Kidney epithelial cell (primary cell): ENCODE results near the gene GTPBP1. TPM values are rescaled to one million over a fixed set of nuclear protein-coding genes. Genes with fewer than 3 reads are reported as not detected.
A peak's percentile ranks its signal among the peaks of the same experiment; 100 is the strongest.

Experiments
- DNase-seq: peaks from one replicate; pipeline ENCODE4 v3.0.0-alpha.2; 2010; ENCODE audit warnings: low read depth
- H3K27me3 ChIP-seq: 2 replicates; pipeline ENCODE4 v1.6.0; 2011; ENCODE audit warnings: low read length; ENCODE audit not compliant: control insufficient read depth, insufficient read depth
- H3K36me3 ChIP-seq: 2 replicates; pipeline ENCODE4 v1.5.1; 2011; ENCODE audit warnings: low read length; ENCODE audit not compliant: control insufficient read depth, insufficient read depth
- H3K4me3 ChIP-seq: 2 replicates; pipeline ENCODE4 v1.5.1; 2011; ENCODE audit warnings: low read depth, mild to moderate bottlenecking, control low read depth, low read length
- CTCF ChIP-seq: IDR thresholded peaks from 2 replicates; pipeline ENCODE4 v1.5.1; 2011; ENCODE audit warnings: mild to moderate bottlenecking, moderate library complexity, low read length, control low read depth, inconsistent platforms; ENCODE audit not compliant: insufficient read depth, poor library complexity, severe bottlenecking
- total RNA-seq: library from RNA; depleted of rRNA; stranded (reverse); fragments of >200 nt; gene quantifications from 2 replicates; pipeline ENCODE4 v1.2.3, GENCODE V29; 2015

Gene GTPBP1
- total RNA-seq, 1 donor from 2014 or later: 33.0 TPM

DNA sequence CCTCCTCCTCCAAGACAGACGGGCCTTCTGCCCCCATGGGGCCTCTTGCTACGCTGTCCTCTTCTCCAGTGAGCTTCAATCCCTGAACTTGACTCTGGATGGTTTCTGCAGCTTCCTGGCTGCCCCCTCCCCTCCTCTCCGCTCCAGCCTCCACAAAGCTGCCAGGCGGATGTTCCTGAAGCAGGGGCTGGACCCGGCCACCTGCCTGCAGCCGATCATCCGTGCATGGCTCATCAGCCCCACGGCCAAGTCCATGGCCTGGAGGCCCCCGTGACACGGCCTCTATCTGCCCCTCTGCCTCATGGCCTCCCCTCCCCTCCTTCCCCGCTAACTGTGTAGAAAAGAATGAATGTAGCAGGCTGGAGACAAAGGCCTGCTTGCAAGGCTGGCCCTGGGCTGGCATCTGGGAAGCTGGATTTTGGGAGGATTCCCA lies 56.8 kb downstream of the GTPBP1 start:
- Histone ChIP-seq H3K4me3 (no peak overlapping the region), H3K27me3 (peaks cover 10% of the 10 kb centered on the region), H3K36me3 (no peaks in the 10 kb centered on the region)
- DNase-seq: no peak
- no peak for TF ChIP-seq CTCF

- H3K4me3 ChIP-seq: no peak overlapping the region
- H3K27me3 ChIP-seq: peaks cover 10% of the 10 kb centered on the region
- peak; percentile 97 for TF ChIP-seq CTCF
- no peaks in the 10 kb centered on the region for H3K36me3 ChIP-seq
- peak; percentile 47 for DNase-seq
Measured at GRCh38 chr22:38766076-38766777, 60.5 kb downstream of the GTPBP1 start.

- Histone ChIP-seq H3K4me3 (no peak overlapping the region), H3K36me3 (no peaks in the 10 kb centered on the region), H3K27me3 (peaks cover 10% of the 10 kb centered on the region)
- no peak for DNase-seq
- no peak for TF ChIP-seq CTCF
Measured at GRCh38 chr22:38767313-38767712, 61.6 kb downstream of the GTPBP1 start.

GRCh38 chr22:38768036-38768435 lies 62.3 kb downstream of the GTPBP1 start:
- Histone ChIP-seq H3K36me3 (no peaks in the 10 kb centered on the region), H3K27me3 (peaks cover 13% of the 10 kb centered on the region), H3K4me3 (no peak overlapping the region)
- DNase-seq: no peak
- TF ChIP-seq CTCF: no peak

- no peaks in the 10 kb centered on the region for H3K36me3 ChIP-seq
- DNase-seq: no peak
- no peak for TF ChIP-seq CTCF
- H3K27me3 ChIP-seq: peaks cover 13% of the 10 kb centered on the region
- no peak overlapping the region for H3K4me3 ChIP-seq
Measured at GRCh38 chr22:38770257-38770949, 64.7 kb downstream of the GTPBP1 start.

DNA sequence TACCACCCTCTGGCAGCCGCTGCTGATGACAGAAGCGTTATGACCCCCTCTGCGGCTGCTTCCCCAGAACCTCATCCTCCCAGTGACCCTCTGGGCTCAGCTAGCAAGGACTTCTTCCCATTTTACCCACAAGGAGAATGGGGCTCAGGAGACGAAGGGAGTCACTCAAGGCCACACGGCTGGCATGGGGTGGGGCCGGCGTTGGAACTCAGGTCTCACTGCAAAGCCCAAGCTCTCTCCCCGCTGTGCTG lies 66.8 kb downstream of the GTPBP1 start:
- Histone ChIP-seq H3K36me3 (no peaks in the 10 kb centered on the region), H3K27me3 (peaks cover 3% of the 10 kb centered on the region), H3K4me3 (no peak overlapping the region)
- DNase-seq: no peak
- TF ChIP-seq CTCF: no peak
